A673 (cell line): ENCODE data around the gene TWSG1.

ENCODE experiments used
- EZH2 ChIP-seq: fragments of 200-600 bp; sonication (generic); IDR thresholded peaks from 2 replicates; pipeline ENCODE4 v1.6.1; 2017; ENCODE audit warnings: borderline replicate concordance, low read depth, mild to moderate bottlenecking, mixed read lengths, antibody characterized with exemption, low read length; ENCODE audit not compliant: poor library complexity, severe bottlenecking
- TF ChIP-seq, protein P1 (sequence below): fragments of 300-800, 200-600 bp; sonication (generic); conservative IDR thresholded peaks from 2 replicates; pipeline ENCODE4 v1.5.1; 2017; ENCODE audit warnings: low read depth, mild to moderate bottlenecking, antibody characterized with exemption, low read length, moderate library complexity, mixed read lengths

DNA sequence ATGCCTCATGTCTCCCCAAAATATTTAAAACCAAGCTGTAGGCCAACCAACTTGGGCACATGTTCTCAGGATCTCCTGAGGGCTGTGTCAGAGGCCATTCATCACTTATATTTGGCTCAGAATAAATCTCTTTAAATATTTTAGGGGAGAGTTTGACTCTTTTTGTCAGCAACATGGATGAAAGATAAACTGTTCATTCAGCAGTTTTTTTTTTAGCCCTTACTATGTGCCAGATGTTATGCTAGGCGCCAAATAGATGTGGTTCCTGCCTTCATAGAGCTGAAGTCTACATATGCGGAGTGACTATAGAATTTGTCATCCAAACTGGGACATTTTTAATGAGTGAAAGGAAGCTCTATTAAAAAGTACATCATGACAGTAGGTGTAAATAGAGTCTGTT lies 42.5 kb upstream of the TWSG1 start:
- TF ChIP-seq, protein P1, sequence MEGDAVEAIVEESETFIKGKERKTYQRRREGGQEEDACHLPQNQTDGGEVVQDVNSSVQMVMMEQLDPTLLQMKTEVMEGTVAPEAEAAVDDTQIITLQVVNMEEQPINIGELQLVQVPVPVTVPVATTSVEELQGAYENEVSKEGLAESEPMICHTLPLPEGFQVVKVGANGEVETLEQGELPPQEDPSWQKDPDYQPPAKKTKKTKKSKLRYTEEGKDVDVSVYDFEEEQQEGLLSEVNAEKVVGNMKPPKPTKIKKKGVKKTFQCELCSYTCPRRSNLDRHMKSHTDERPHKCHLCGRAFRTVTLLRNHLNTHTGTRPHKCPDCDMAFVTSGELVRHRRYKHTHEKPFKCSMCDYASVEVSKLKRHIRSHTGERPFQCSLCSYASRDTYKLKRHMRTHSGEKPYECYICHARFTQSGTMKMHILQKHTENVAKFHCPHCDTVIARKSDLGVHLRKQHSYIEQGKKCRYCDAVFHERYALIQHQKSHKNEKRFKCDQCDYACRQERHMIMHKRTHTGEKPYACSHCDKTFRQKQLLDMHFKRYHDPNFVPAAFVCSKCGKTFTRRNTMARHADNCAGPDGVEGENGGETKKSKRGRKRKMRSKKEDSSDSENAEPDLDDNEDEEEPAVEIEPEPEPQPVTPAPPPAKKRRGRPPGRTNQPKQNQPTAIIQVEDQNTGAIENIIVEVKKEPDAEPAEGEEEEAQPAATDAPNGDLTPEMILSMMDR = no peak
- no peak for TF ChIP-seq EZH2
